Thymus (tissue), 11 donors: Measurements from ENCODE around the gene PTPN6. TPM values are rescaled to one million over a fixed set of nuclear protein-coding genes. Genes with fewer than 3 reads are reported as not detected.

Experiments
- DNase-seq, 9 donors: peaks; one replicate each; pipeline ENCODE4 v3.0.0-alpha.2; 2013; ENCODE audit warnings: low spot score in 9 of 9, low read depth in 6 of 9, missing footprints in 1 of 9
- H3K27ac ChIP-seq, 2 donors: one replicate each; pipeline ENCODE4 v1.5.1; 2013; ENCODE audit warnings: control low read depth in 1 of 2, low read depth in 1 of 2, low read length in 1 of 2, mild to moderate bottlenecking in 1 of 2, moderate library complexity in 1 of 2
- H3K27me3 ChIP-seq, 2 donors: one replicate each; pipeline ENCODE4 v1.5.1; 2013; ENCODE audit warnings: low read length in 1 of 2; ENCODE audit not compliant: control insufficient read depth in 2 of 2, insufficient read depth in 1 of 2
- H3K36me3 ChIP-seq, 2 donors: one replicate each; pipeline ENCODE4 v1.5.1; 2013; ENCODE audit warnings: low read length in 1 of 2, mild to moderate bottlenecking in 1 of 2, moderate library complexity in 1 of 2; ENCODE audit not compliant: control insufficient read depth in 2 of 2, insufficient read depth in 2 of 2
- H3K4me1 ChIP-seq, 2 donors: one replicate each; pipeline ENCODE4 v1.5.1; 2013; ENCODE audit warnings: low read length in 2 of 2; ENCODE audit not compliant: control insufficient read depth in 2 of 2, insufficient read depth in 2 of 2
- H3K4me3 ChIP-seq, 2 donors: one replicate each; pipeline ENCODE4 v1.5.1; 2013; ENCODE audit warnings: low read length in 2 of 2, control low read depth in 1 of 2, mild to moderate bottlenecking in 1 of 2
- H3K9me3 ChIP-seq, 2 donors: one replicate each; pipeline ENCODE4 v1.5.1; 2013; ENCODE audit warnings: low read length in 1 of 2, mild to moderate bottlenecking in 1 of 2; ENCODE audit not compliant: control insufficient read depth in 2 of 2, insufficient read depth in 1 of 2
- WGBS: extraction: QIAGEN DNeasy Blood & Tissue Kit; methylation state at CpG from one replicate; pipeline ENCODE4 v1.1.7; 2013; 5-methylcytosine and 5-hydroxymethylcytosine counted together
- polyA plus RNA-seq: library from polyadenylated mRNA; stranded (reverse); fragments of 200-250 nt; gene quantifications from one replicate; pipeline ENCODE4 v1.2.3, GENCODE V29; 2013
- total RNA-seq: library from RNA; stranded (reverse); fragments of 120-200 nt; gene quantifications from one replicate; pipeline ENCODE4 v1.2.4, GENCODE V29; 2013
- donor health status: healthy.

Gene PTPN6
- total and polyA plus RNA-seq, 2 donors: 147 to 213 TPM

GRCh38 chr12:6912164-6912935 lies 38.8 kb upstream of the PTPN6 start:
- Histone ChIP-seq H3K9me3 (no peaks in the 10 kb centered on the region), H3K36me3 (peaks cover 7 to 8% of the 10 kb centered on the region in 2 donors), H3K27me3 (peaks cover 0 to 30% of the 10 kb centered on the region in 2 donors), H3K27ac (no peak overlapping the region), H3K4me1 (peaks cover 15 to 20% of the 10 kb centered on the region in 2 donors), H3K4me3 (no peak overlapping the region)
- WGBS: 95% methylated on average over 15 of the region's 15 CpGs
- DNase-seq: no peak

- peaks cover 0 to 30% of the 10 kb centered on the region in 2 donors for H3K27me3 ChIP-seq
- peak within 1 kb of the TSS; percentile 55 to 64 for H3K27ac ChIP-seq
- WGBS: under 1% methylated on average over 68 of the region's 68 CpGs
- H3K9me3 ChIP-seq: no peaks in the 10 kb centered on the region
- peak within 1 kb of the TSS; percentile 55 to 89 for H3K4me3 ChIP-seq
- peaks cover 15 to 20% of the 10 kb centered on the region in 2 donors for H3K4me1 ChIP-seq
- H3K36me3 ChIP-seq: peaks cover 15% of the 10 kb centered on the region in 2 donors
- peak in 4 of 9 donors; percentile 59 to 84 (median 69) for DNase-seq
These were observed 36.8 kb upstream of the PTPN6 start, which contains the start of gene ENO2 for GRCh38 chr12:6914246-6914946. ENO2 (plus strand) TSS chr12:6914580; CDS start chr12:6915833, 1,253 bp downstream.

GRCh38 chr12:6914947-6915788 lies 36.0 kb upstream of the PTPN6 start:
- H3K27ac ChIP-seq: no peak overlapping the region
- H3K27me3 ChIP-seq: peaks cover 0 to 30% of the 10 kb centered on the region in 2 donors
- no peaks in the 10 kb centered on the region for H3K9me3 ChIP-seq
- H3K36me3 ChIP-seq: peaks cover 18 to 20% of the 10 kb centered on the region in 2 donors
- H3K4me3 ChIP-seq: peak overlapping the region; percentile 55 to 89
- 34% methylated on average over 29 of the region's 29 CpGs for WGBS
- peaks cover 15 to 24% of the 10 kb centered on the region in 2 donors for H3K4me1 ChIP-seq
- DNase-seq: no peak

GRCh38 chr12:6915789-6916285 lies 35.3 kb upstream of the PTPN6 start:
- peaks cover 20% of the 10 kb centered on the region in 2 donors for H3K36me3 ChIP-seq
- DNase-seq: no peak
- WGBS: 90% methylated on average over 14 of the region's 14 CpGs
- H3K4me3 ChIP-seq: no peak overlapping the region
- H3K9me3 ChIP-seq: no peaks in the 10 kb centered on the region
- H3K27ac ChIP-seq: no peak overlapping the region
- H3K4me1 ChIP-seq: peaks cover 15 to 24% of the 10 kb centered on the region in 2 donors
- H3K27me3 ChIP-seq: peaks cover 0 to 30% of the 10 kb centered on the region in 2 donors

GRCh38 chr12:6916426-6917200 lies 34.5 kb upstream of the PTPN6 start:
- H3K36me3 ChIP-seq: peaks cover 25% of the 10 kb centered on the region in 2 donors
- 96% methylated on average over 11 of the region's 11 CpGs for WGBS
- H3K27ac ChIP-seq: no peak overlapping the region
- H3K4me1 ChIP-seq: peaks cover 15 to 24% of the 10 kb centered on the region in 2 donors
- peaks cover 0 to 30% of the 10 kb centered on the region in 2 donors for H3K27me3 ChIP-seq
- DNase-seq: no peak
- H3K4me3 ChIP-seq: no peak overlapping the region
- H3K9me3 ChIP-seq: no peaks in the 10 kb centered on the region

- H3K36me3 ChIP-seq: peaks cover 31 to 36% of the 10 kb centered on the region in 2 donors
- WGBS: 97% methylated on average over 14 of the region's 14 CpGs
- no peak overlapping the region for H3K4me3 ChIP-seq
- H3K27me3 ChIP-seq: peaks cover 0 to 22% of the 10 kb centered on the region in 2 donors
- H3K4me1 ChIP-seq: peaks cover 15 to 24% of the 10 kb centered on the region in 2 donors
- no peaks in the 10 kb centered on the region for H3K9me3 ChIP-seq
- H3K27ac ChIP-seq: no peak overlapping the region
- no peak for DNase-seq
These were observed 33.5 kb upstream of the PTPN6 start for GRCh38 chr12:6917491-6918231.

- Histone ChIP-seq H3K27me3 (peaks cover 0 to 10% of the 10 kb centered on the region in 2 donors), H3K4me3 (no peak overlapping the region), H3K27ac (no peak overlapping the region), H3K36me3 (peaks cover 35 to 42% of the 10 kb centered on the region in 2 donors), H3K4me1 (peaks cover 14 to 26% of the 10 kb centered on the region in 2 donors), H3K9me3 (no peaks in the 10 kb centered on the region)
- WGBS: 89% methylated on average over 7 of the region's 7 CpGs
- no peak for DNase-seq
These were observed 31.6 kb upstream of the PTPN6 start for GRCh38 chr12:6919588-6919987.
